GM19023 (cell line): ENCODE data around the gene RBM4B.
A peak's percentile ranks its signal among the peaks of the same experiment; 100 is the strongest.

Experiments used
- ATAC-seq: cut with Tn5 transposase; IDR thresholded peaks from one replicate; pipeline ENCODE4 v1.9.1; 2021; ENCODE audit warnings: mild to moderate bottlenecking, moderate library complexity; ENCODE audit not compliant: unreplicated experiment

RBM4B gene

DNA sequence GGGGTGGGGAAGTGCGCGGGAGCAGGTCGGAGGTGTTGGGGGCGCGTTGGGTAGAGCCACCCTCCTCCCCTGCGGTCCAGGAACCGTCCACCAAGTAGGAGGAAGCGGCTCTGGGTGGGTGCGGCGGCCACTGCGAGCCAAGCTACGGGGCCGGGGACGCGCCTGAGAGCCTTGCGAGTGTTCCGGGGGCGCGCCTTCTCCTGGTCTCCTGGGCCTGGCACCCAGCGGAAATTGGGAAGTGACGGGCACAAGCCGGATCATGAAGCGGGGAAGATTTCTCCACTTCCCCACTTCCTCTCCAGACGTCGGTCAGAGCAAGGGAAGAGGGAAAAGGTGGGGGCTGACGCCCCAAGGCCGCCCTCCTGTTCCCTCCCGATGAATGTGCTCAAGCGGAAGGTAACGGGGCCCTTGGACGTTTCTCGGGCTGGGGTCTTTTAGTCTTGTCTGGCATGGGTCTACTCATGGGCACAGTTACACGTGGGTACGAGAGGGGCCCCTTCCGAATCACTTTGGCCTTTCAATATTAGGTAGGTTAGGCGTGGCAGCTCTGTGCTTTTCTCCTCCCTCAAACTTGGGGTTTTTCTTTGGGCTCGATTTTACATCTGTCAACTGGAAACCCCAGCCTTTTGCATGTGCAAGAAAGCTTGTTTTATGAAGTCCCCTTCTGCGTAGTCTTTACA is 60.4 kb downstream of the RBM4B start:
- no peak for ATAC-seq

- ATAC-seq = peak; percentile 92
Measured at GRCh38 chr11:66616379-66617154, 61.1 kb downstream of the RBM4B start, which contains the start of gene RBM14. Gene RBM14 (plus strand): TSS chr11:66616630. CDS start chr11:66616721, 91 bp downstream.
